NCI-H1694 treated with DMSO at 0.1 percent for 48 hours (cell line): Measurements from ENCODE around the gene FRYL.
"Not testable (repeated sequence)": the region's sequence is repeated elsewhere in the genome, so short reads cannot be mapped to it uniquely, and the experiment has no call there.

Source experiments
- DNase-seq: peaks from one replicate; lab custom pipeline; 2025; lab: John Stamatoyannopoulos, UW

The FRYL gene

GRCh38 chr4:48661391-48661790 is 118.7 kb downstream of the FRYL start:
- no peak for DNase-seq

GRCh38 chr4:48660347-48660746 is 119.7 kb downstream of the FRYL start:
- DNase-seq: no peak

- DNase-seq: no peak
Measured at GRCh38 chr4:48654015-48654664, 125.9 kb downstream of the FRYL start.

GRCh38 chr4:48653217-48654014 is 126.7 kb downstream of the FRYL start:
- DNase-seq: no peak

- no peak for DNase-seq
Measured at GRCh38 chr4:48651914-48652313, 128.2 kb downstream of the FRYL start.

- no peak for DNase-seq
Measured at GRCh38 chr4:48649505-48649904, 130.6 kb downstream of the FRYL start.

GRCh38 chr4:48645225-48645794 is 134.8 kb downstream of the FRYL start:
- DNase-seq: no peak

- DNase-seq: no peak
Measured at GRCh38 chr4:48642421-48643374, 137.4 kb downstream of the FRYL start.

- DNase-seq: no peak
Measured at GRCh38 chr4:48641401-48641800, 138.7 kb downstream of the FRYL start.

GRCh38 chr4:48640699-48641098 is 139.4 kb downstream of the FRYL start:
- DNase-seq: no peak

- no peak for DNase-seq
Measured at GRCh38 chr4:48640225-48640624, 139.9 kb downstream of the FRYL start.

GRCh38 chr4:48639807-48640206 is 140.3 kb downstream of the FRYL start:
- no peak for DNase-seq

- not testable (repeated sequence) for DNase-seq
Measured at GRCh38 chr4:48638586-48638985, 141.5 kb downstream of the FRYL start.

- DNase-seq: no peak
Measured at GRCh38 chr4:48636911-48637310, 143.2 kb downstream of the FRYL start.

- no peak for DNase-seq
Measured at GRCh38 chr4:48635980-48636379, 144.1 kb downstream of the FRYL start.

- no peak for DNase-seq
Measured at GRCh38 chr4:48635310-48635709, 144.8 kb downstream of the FRYL start.

GRCh38 chr4:48634688-48635308 is 145.3 kb downstream of the FRYL start:
- DNase-seq: no peak

- DNase-seq: no peak
Measured at GRCh38 chr4:48633657-48634056, 146.4 kb downstream of the FRYL start.

GRCh38 chr4:48629458-48629857 is 150.6 kb downstream of the FRYL start:
- no peak for DNase-seq

GRCh38 chr4:48623182-48623780 is 156.8 kb downstream of the FRYL start:
- DNase-seq: no peak

GRCh38 chr4:48620831-48621230 is 159.2 kb downstream of the FRYL start:
- no peak for DNase-seq
